SK-N-DZ (cell line): Measurements from ENCODE around the gene MFF.

ENCODE experiments used
- DNase-seq: peaks from one replicate; pipeline ENCODE4 v3.0.0-alpha.2; 2015; ENCODE audit warnings: low spot score

Gene MFF

GRCh38 chr2:227404585-227405271 lies 79.7 kb downstream of the MFF start:
- no peak for DNase-seq

DNA sequence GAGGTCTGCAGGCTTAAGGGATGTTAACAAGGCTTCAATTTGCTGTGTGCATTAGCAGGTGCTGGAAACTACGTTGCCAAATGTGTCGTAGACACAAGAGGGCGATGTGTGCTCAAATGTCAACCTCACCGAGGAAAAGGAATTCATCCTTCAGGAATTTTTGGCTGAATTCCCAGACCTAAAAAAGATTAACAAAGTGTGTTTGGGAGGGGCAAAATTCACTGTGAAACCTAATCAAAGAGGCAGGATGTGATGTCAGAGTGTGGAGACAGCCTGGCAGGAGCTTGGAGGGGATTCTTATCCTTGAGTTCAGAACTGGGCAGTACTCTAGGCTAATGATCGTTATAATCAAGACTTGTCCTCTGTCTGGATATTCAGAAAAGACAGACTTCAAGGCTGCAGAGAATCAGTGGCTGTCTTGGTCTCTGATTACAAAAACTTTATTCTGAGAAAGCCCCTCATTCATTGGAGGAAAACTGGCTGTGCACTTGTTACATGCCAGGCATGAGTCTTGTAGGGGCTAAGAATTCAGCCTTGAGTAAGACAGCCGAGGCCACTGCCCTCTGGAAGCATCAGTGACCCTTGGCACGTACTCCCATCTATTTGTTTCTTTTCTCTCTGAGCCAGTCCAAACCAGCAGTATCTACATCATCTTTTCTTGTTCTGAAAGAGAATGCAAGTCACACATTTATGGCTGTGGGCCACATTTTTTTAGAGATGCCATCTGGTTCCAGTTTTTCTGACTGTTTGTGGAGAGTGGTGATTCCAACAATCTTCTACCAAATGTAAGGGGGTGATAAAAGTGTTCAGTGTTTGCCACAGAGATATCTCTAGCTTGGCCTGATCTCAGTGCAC lies 81.4 kb downstream of the MFF start:
- peak; percentile 66 for DNase-seq
